Measurements from ENCODE around the gene SNX22. TPM values are rescaled to one million over a fixed set of nuclear protein-coding genes. Genes with fewer than 3 reads are reported as not detected.

The SNX22 gene
- total RNA-seq, 4 donors from 2014 or later: 0.38 to 13.2 (median 0.40) TPM; not detected in 1

DNA sequence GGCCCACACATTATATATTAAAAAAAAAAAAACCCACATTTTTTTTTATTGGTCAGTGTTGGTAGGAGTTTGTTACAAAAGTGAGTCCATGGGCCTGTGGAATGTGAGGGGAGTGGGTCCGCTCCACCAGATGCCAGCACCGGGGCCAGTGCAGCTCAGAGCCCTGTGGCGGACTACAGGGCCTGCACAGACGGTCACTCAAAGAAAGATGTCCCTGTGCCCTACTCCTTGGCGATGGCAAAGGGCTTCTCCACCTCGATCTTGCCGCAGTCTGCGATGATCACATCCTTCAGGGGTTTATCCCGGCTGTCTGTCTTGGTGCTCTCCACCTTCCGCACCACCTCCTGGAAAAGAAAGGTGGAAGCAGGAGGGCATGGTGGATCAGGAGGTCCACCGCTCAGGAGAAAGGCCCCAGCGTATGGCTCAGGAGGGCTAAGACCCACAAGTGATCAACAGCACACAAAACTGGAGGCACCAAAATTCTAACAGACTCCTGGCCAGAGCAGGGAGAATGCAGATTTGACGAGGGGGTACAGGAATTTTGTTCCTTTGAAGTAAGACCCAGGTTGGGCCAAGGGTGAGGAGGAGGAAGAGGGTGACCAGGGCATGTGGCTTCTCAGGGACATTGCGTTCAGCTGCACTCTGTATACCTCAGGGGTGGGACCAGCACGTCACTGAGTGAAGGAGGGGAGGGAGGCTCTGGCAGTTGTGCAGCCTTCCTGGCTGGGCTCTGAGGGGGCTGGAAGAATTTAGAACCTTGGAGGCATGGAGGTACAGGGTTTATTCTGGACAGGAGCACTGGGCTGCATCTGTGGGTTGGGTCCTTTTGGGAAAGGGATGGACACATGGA, 4.5 kb downstream of the SNX22 start:
- DNase-seq: no peak
- Histone ChIP-seq H3K27ac (no peak overlapping the region), H3K27me3 (peaks cover 0 to 16% of the 10 kb centered on the region in 2 donors), H3K36me3 (peaks cover 0 to 71% (median 7%) of the 10 kb centered on the region in 3 donors), H3K4me1 (peaks cover 5 to 40% (median 22%) of the 10 kb centered on the region in 4 donors), H3K4me3 (no peak overlapping the region), H3K9me3 (no peaks in the 10 kb centered on the region)
- no peak for TF ChIP-seq POLR2A (IDR thresholded peaks at IDR 0.05)
- TF ChIP-seq, protein P1, sequence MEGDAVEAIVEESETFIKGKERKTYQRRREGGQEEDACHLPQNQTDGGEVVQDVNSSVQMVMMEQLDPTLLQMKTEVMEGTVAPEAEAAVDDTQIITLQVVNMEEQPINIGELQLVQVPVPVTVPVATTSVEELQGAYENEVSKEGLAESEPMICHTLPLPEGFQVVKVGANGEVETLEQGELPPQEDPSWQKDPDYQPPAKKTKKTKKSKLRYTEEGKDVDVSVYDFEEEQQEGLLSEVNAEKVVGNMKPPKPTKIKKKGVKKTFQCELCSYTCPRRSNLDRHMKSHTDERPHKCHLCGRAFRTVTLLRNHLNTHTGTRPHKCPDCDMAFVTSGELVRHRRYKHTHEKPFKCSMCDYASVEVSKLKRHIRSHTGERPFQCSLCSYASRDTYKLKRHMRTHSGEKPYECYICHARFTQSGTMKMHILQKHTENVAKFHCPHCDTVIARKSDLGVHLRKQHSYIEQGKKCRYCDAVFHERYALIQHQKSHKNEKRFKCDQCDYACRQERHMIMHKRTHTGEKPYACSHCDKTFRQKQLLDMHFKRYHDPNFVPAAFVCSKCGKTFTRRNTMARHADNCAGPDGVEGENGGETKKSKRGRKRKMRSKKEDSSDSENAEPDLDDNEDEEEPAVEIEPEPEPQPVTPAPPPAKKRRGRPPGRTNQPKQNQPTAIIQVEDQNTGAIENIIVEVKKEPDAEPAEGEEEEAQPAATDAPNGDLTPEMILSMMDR (IDR thresholded peaks at IDR 0.05): no peak

DNA sequence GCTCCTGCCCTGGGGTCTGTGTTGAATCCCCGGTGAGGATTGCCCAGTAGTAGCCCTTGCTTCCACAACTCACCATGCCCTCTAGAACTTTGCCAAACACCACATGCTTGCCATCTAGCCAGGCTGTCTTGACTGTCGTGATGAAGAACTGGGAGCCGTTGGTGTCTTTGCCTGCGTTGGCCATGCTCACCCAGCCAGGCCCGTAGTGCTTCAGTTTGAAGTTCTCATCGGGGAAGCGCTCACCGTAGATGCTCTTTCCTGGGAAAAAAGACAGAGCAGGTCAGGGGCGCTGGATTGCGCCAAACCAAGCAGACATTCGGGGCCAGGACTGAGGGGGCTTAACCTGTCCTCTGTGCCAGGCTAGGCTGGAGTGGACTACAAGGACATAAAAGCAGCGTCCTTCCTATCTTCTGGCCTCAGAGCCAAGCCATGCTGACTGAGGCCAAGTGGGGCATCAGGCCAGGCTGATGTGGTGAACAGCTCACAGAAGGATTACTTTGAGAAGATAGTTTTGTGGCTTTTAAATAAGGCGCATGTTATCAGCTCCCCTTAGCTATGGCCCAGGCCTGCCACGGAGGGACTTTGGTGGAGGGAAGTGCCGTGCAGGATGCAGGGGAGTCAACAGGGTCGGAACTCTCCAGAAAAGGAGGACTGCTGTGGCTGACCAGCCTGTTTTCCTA, 5.3 kb downstream of the SNX22 start:
- no peak for DNase-seq
- peaks cover 0 to 13% of the 10 kb centered on the region in 2 donors for H3K27me3 ChIP-seq
- H3K27ac ChIP-seq: no peak overlapping the region
- peaks cover 5 to 40% (median 25%) of the 10 kb centered on the region in 4 donors for H3K4me1 ChIP-seq
- TF ChIP-seq, protein P1 (IDR thresholded peaks at IDR 0.05): no peak
- no peak for TF ChIP-seq POLR2A (IDR thresholded peaks at IDR 0.05)
- no peak overlapping the region for H3K4me3 ChIP-seq
- H3K36me3 ChIP-seq: peaks cover 0 to 77% (median 7%) of the 10 kb centered on the region in 3 donors
- no peaks in the 10 kb centered on the region for H3K9me3 ChIP-seq

DNA sequence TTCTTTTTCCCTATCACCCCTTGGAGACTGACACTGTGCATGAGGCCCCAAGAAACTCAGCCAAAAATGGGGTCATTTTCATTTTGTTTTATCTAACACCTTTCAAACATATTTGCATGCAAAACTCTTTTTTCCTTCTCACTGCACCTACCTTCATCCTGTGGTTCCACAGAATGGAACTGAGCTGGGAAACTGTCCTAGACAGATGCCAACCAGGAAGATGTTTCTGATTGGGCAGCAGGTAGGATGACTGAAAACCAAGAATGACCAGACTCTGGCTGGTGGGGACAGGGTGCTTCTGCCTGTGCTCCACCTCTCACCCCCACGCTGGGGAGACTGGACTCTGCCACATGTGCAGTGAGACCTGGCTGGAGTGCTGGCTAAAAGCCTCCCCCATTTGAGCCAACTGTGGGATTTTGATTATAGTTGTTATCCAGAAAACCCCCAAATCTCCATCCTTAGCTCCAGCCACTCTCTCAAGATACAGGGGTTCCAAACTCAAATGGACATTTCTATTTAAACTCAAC, 6.1 kb downstream of the SNX22 start:
- H3K27ac ChIP-seq: no peak overlapping the region
- H3K36me3 ChIP-seq: peaks cover 0 to 77% (median 7%) of the 10 kb centered on the region in 3 donors
- H3K4me1 ChIP-seq: peaks cover 0 to 36% (median 20%) of the 10 kb centered on the region in 4 donors

DNA sequence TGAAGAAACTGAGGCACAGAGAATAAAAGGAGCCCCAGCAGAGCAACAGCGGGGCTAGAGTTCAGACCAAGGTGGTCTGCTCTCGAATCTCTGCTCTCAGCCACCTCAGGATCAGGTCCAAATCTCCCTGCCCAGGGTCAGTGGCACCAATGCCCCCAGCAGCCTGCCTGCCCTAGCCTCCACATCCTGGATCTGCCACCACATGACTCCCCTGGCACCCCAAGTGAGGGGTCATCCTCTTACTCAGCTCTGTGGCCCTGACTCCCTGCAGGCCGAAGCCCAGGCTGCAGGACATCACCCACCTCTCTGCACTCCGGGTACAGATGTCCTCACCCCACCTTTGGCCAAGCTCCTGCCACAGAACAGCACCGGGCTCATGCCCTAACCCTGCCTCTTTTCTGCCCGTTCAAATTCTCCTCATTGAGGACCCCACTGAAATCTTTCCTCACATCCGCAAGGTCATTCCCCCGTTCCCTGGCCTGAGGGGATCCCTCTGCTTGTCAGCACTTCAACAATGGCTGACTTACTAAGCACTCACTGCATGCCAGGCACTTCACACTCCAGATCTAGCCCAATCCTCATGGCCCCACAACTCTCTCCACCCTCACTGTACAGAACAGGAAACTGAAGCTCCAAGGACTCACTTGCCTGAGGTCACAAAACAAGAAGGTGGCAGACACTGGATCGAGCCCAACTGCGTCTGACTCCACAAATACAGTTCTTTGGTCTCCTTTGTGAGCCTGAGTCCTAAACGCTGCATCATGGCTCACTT, 7.0 kb downstream of the SNX22 start:
- H3K4me3 ChIP-seq: no peak overlapping the region

More for the DNA sequence above, 6.1 kb downstream of the SNX22 start:
- Histone ChIP-seq H3K9me3 (no peaks in the 10 kb centered on the region), H3K4me3 (no peak overlapping the region), H3K27me3 (peaks cover 0 to 4% of the 10 kb centered on the region in 2 donors)
- DNase-seq: no peak
- TF ChIP-seq, protein P1 (IDR thresholded peaks at IDR 0.05): no peak

More for the DNA sequence above, 7.0 kb downstream of the SNX22 start:
- H3K27me3 ChIP-seq: no peaks in the 10 kb centered on the region
- peaks cover 0 to 77% (median 7%) of the 10 kb centered on the region in 3 donors for H3K36me3 ChIP-seq
- no peak for TF ChIP-seq POLR2A (IDR thresholded peaks at IDR 0.05)
- TF ChIP-seq, protein P1 (IDR thresholded peaks at IDR 0.05): no peak
- H3K4me1 ChIP-seq: peaks cover 0 to 28% (median 17%) of the 10 kb centered on the region in 4 donors
- no peaks in the 10 kb centered on the region for H3K9me3 ChIP-seq
- DNase-seq: no peak
- no peak overlapping the region for H3K27ac ChIP-seq

Measured in Peyer's patch (tissue), 4 donors.